GM10248 (cell line): ENCODE measurements around the gene PAX6.

ENCODE experiments used
- CTCF ChIA-PET: fragments of 300-600 bp; sonication (Branson Sonifier 250); formaldehyde crosslinking; extraction: SDS; loops from one replicate; lab custom pipeline; 2021; ENCODE audit warnings: antibody characterized with exemption; lab: Yijun Ruan, JAX
- POLR2A ChIA-PET: fragments of 350-650 bp; sonication (Branson Sonifier 250); formaldehyde crosslinking; extraction: SDS; loops from one replicate; lab custom pipeline; 2020; ENCODE audit warnings: antibody characterized with exemption; lab: Yijun Ruan, JAX
- DNase-seq: peaks from one replicate; pipeline ENCODE4 v3.0.0; 2012; ENCODE audit errors: extremely low spot score
- TF ChIP-seq, protein P1 (sequence below): IDR thresholded peaks from 2 replicates; pipeline ENCODE4 v1.5.1; 2012; ENCODE audit warnings: mild to moderate bottlenecking, low read depth; ENCODE audit errors: extremely low read depth, missing control alignments, control extremely low read depth

Gene PAX6

DNA sequence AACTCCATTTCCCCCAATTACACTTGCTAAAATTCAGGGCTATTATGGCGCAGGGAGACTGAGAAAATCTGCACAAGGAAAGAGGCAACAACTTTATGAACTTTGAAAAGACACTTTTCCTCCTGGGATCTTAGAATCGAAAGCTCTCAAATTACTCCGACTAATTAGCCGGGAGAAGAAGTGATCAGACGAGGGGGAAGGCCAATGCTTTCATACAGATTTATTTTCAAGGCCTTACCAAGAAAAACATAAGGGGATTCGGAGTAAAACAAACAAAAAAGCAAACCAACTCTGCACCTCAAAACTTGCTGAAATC is 1.6 kb downstream of the PAX6 start:
- ChIA-PET CTCF (interaction anchor here (1.1 to 2.5 kb wide), 2 partner anchors 10 kb away, joined by 3 to 5 read pairs; no protein-coding TSS in a partner anchor), POLR2A (no interaction called here)
- TF ChIP-seq, protein P1, sequence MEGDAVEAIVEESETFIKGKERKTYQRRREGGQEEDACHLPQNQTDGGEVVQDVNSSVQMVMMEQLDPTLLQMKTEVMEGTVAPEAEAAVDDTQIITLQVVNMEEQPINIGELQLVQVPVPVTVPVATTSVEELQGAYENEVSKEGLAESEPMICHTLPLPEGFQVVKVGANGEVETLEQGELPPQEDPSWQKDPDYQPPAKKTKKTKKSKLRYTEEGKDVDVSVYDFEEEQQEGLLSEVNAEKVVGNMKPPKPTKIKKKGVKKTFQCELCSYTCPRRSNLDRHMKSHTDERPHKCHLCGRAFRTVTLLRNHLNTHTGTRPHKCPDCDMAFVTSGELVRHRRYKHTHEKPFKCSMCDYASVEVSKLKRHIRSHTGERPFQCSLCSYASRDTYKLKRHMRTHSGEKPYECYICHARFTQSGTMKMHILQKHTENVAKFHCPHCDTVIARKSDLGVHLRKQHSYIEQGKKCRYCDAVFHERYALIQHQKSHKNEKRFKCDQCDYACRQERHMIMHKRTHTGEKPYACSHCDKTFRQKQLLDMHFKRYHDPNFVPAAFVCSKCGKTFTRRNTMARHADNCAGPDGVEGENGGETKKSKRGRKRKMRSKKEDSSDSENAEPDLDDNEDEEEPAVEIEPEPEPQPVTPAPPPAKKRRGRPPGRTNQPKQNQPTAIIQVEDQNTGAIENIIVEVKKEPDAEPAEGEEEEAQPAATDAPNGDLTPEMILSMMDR = no peak

DNA sequence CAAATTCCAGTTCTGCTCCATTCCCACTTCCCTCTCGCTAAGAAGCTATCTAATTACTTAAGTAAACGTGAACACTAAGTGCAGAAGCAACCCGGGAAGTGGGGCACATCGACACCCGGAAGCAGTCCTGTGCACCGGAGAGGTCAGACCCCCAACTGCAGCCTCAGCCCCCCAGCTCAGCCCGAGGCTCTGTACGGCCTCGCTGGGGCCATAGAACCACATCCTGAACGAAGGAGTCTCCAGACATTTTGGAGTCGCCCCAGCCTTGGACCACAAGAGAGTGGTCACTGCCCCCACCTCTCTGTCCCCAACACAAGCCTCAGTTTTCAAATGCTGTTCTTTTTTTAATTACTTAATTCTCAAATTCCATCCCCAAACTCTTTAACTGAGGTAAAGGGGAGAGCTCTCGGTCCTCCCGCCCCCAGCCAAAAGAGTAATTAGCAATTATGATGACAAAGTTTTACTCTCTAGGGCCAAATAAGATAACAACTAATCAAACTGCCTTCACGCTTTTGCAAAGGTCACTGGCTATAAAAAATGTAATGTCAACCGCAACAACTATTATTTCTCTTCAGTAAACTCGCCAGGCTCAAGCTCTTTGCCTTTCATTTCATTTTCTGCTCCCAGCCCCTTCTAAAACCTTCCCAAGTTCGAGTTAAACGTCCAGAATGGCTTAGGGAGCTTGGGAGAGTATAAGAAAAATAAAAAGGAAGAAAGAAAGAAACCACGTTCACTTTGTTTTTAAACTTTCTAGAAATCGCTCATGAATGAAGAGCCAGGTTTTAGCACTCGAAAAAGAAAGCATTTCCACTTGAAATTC is 2.2 kb downstream of the PAX6 start:
- ChIA-PET POLR2A (no interaction called here), CTCF (interaction anchor here (1.9 to 2.5 kb wide), 2 partner anchors 10 to 149 kb away, joined by 5 to 6 read pairs; no protein-coding TSS in a partner anchor)
- peak; percentile 10 for DNase-seq
- TF ChIP-seq, protein P1 = no peak

More for the DNA sequence above, 1.6 kb downstream of the PAX6 start:
- no peak for DNase-seq

DNA sequence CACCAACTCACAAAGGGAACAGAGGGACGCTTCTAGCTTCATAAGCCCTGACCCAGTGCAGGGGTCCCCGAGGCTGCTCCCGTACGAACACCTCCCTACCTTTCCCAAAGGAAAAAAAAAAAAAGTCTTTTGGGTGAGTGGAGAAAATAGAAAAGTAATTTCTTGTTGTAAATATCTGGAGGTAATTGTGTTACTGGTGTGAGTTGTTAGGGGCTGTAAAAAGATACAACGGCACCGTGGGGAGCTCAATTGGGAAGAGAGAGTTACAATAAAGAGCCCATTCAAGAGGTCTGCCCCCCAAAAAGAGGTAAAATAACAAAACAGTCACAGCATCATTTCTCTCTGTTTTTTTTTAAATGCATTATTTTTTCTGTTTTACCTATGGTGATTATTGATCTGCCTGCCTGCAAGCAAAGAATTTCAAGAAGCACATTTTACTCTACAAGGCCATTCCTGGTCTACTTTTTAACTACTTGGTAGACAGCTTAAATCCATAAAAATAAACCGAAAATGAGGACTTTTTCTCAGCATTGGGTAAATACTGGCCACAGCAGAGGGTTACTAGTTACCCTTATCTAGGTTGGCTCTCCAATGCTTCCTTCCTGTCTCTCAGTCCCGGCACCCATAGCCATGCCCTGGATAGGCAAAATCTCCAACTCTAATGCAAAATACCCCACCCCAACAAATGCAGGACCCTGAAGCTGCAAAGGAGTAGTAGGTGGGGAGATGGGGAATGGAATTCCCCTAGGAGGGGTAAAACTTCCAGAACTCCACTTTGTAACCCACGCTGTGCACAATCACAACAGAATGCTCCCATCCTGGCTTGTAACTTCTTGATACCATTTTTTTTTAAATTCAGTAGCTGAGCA is 3.1 kb downstream of the PAX6 start:
- CTCF ChIA-PET = interaction anchor here (1.9 to 2.5 kb wide), 2 partner anchors 9 to 150 kb away, joined by 5 to 6 read pairs; no protein-coding TSS in a partner anchor
- DNase-seq = no peak
- POLR2A ChIA-PET = no interaction called here
- TF ChIP-seq, protein P1 = no peak

DNA sequence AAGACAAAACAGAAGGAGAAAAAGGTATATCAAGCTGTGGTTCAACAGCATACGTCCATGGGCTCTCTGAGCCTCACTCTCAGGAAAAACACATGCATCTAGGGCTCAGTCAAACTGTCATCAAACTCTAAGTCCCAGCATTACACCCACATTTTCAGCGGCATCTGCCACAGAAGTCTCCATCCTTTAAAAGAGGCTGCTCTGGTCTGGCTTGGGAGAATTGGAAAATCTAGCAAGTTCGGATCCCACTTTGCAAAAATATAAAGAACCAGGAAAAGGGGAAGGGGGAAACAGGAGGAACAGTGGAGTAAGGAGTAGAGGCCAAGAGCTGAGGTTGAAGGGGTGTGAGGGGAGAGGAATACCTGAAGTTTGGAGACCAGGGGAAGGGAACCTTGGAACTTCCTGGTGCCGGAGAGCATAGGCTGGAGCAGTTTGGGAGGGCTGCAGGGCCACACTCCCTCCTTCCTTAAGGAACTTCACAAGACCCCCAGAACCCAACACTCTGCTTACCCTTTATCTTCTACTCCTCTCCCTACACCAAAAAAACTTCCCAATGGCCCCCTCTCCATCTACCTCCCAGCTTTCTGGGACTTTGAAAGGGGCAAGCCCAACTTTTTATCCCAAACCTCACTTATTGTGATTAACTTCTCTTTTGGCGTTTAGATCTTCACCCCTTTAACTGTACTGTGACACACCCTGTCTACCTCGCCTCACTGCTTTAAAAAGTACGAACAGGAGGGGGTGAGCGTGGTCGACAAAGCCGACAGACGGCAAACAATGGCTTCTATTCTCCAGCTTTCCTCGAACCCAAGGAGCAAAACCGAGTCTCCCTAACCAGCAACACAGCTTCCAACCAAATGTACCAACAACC is 4.0 kb downstream of the PAX6 start:
- ChIA-PET CTCF (interaction anchor here (1.9 kb wide), 1 partner anchor 151 kb away, joined by 6 read pairs; no protein-coding TSS in a partner anchor), POLR2A (no interaction called here)
- DNase-seq = peak; percentile 14
- TF ChIP-seq, protein P1 = no peak

DNA sequence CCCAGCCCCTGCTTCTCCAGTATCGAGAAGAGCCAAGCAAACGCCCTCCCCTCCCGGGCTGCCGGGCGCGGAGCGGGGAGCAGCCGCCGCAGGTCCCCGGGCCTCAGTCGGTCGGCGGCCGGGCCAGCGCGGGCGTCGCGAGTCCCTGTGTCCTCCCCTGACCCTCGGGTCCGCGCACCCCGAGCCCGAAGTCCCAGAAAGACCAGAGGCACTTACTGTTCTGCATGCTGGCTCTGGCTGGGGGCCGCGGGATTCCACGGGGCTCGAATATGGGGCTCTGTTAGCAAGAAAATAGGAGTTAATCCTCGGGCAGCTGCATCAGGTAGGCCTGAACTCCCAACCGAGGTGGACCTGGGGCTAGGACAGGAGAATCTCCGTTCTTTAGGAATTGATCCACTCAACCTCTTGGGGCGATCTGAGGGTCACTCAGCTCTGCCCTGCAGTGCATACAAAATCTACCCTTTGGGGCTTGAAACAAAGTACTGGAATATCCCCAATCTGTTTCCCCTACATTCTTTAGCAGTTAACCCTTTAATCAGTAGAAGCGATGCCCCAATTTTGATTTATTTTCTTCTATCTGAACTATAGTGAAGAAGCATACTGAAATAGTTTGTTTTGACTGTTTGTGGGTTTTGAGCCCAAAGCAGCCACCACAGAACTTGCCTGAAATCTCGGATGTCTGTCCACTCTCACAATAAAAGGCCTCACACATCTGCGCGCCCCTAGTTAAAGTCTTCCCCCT is 4.8 kb downstream of the PAX6 start:
- ChIA-PET POLR2A (no interaction called here), CTCF (no interaction called here)
- peak; percentile 15 for DNase-seq
- TF ChIP-seq, protein P1 = no peak
